ENCODE data around the gene ZC3H10. TPM values are rescaled to one million over a fixed set of nuclear protein-coding genes. Genes with fewer than 3 reads are reported as not detected.

The ZC3H10 gene
- total RNA-seq, 1 experiment from 2014 or later = 11.3 TPM

DNA sequence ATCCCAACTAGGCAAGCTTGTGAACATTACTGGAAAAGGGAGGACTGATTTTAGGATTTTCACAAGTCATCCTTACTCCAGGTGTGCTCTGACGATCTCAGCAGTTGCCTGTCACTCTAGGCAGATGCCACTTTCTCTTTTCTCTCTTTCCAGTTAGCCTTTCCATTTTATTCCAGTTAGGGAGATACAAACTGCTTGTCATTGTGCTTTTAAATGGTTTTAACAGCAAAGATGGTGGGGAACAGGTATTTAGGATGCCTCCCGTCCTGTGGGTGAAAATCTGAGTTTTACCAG is 12.5 kb upstream of the ZC3H10 start:
- H3K36me3 Mint-ChIP-seq = peaks cover 64% of the 10 kb centered on the region
- H3K4me3 Mint-ChIP-seq = peak overlapping the region; percentile 90
- TF ChIP-seq, protein P1, sequence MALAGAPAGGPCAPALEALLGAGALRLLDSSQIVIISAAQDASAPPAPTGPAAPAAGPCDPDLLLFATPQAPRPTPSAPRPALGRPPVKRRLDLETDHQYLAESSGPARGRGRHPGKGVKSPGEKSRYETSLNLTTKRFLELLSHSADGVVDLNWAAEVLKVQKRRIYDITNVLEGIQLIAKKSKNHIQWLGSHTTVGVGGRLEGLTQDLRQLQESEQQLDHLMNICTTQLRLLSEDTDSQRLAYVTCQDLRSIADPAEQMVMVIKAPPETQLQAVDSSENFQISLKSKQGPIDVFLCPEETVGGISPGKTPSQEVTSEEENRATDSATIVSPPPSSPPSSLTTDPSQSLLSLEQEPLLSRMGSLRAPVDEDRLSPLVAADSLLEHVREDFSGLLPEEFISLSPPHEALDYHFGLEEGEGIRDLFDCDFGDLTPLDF (CRISPR knock-in tag; IDR thresholded peaks at IDR 0.05) = no peak
- TF ChIP-seq HMGA2 (CRISPR knock-in tag; IDR thresholded peaks at IDR 0.05) (no peak), ERG (CRISPR knock-in tag; IDR thresholded peaks at IDR 0.05) (no peak), EMX1 (CRISPR knock-in tag; IDR thresholded peaks at IDR 0.05) (no peak), ATF3 (CRISPR knock-in tag; conservative IDR thresholded peaks at IDR 0.05) (no peak)
- CTCF ChIA-PET = interaction anchor here (0.6 to 2.2 kb wide), 7 partner anchors 12 to 60 kb away, joined by 3 to 36 read pairs (median 16); partner anchors contain the start of genes ESYT1 and ZC3H10
- H3K27ac Mint-ChIP-seq = peak overlapping the region; percentile 86
- H3K27me3 Mint-ChIP-seq (ENCODE audit: low read depth) = no peaks in the 10 kb centered on the region
- ATAC-seq (no peak), DNase-seq (ENCODE audit: low spot score) (no peak)
- no peaks in the 10 kb centered on the region for H3K9me3 Mint-ChIP-seq
- POLR2A ChIA-PET = interaction anchor here (1.1 to 2.2 kb wide), 5 partner anchors 12 to 376 kb away, joined by 3 to 34 read pairs (median 6); partner anchors contain the start of genes ERBB3 and ZC3H10
- peaks cover 24% of the 10 kb centered on the region for H3K4me1 Mint-ChIP-seq

GRCh38 chr12:56107242-56107641 is 10.8 kb upstream of the ZC3H10 start:
- ChIA-PET POLR2A (no interaction called here), CTCF (interaction anchor here (1.0 to 1.8 kb wide), 3 partner anchors 11 to 28 kb away, joined by 3 to 4 read pairs (median 4); partner anchors contain the start of genes ERBB3 and ZC3H10)
- Mint-ChIP-seq H3K9me3 (no peaks in the 10 kb centered on the region), H3K27ac (peak overlapping the region; percentile 66; the same call in 1 of the 2 replicates), H3K36me3 (peaks cover 63% of the 10 kb centered on the region), H3K4me1 (peaks cover 24% of the 10 kb centered on the region), H3K27me3 (ENCODE audit: low read depth) (no peaks in the 10 kb centered on the region), H3K4me3 (no peak overlapping the region)
- no peak for TF ChIP-seq ZNF219 (CRISPR knock-in tag; IDR thresholded peaks at IDR 0.05; ENCODE audit: borderline replicate concordance)
- DNase-seq (ENCODE audit: low spot score) (no peak), ATAC-seq (no peak)

DNA sequence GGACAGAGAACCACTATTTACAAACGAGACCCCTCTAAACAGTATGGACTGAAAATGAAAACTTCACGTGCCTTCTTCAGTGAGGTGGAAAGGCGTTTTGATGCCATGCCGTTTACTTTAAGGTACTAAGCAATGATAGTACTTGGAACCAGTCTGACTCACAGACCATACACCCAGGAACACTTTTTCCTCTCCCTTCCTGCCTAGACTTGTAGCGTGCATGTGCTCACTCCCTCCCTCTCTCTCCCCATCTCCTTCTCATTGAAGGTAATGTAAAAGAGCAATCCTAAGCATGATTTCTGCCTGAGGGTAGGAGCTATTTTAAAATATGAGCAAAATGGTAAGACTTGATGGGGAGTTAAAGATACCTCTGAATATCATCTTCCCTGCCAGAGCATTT is 7.5 kb upstream of the ZC3H10 start:
- DNase-seq (ENCODE audit: low spot score) (no peak), ATAC-seq (no peak)
- Mint-ChIP-seq H3K4me1 (peaks cover 14% of the 10 kb centered on the region), H3K27ac (no peak overlapping the region; the same call in 1 of the 2 replicates), H3K9me3 (no peaks in the 10 kb centered on the region), H3K36me3 (peaks cover 74% of the 10 kb centered on the region), H3K4me3 (no peak overlapping the region), H3K27me3 (ENCODE audit: low read depth) (no peaks in the 10 kb centered on the region)
- CTCF ChIA-PET = no interaction called here
- TF ChIP-seq, protein P2, sequence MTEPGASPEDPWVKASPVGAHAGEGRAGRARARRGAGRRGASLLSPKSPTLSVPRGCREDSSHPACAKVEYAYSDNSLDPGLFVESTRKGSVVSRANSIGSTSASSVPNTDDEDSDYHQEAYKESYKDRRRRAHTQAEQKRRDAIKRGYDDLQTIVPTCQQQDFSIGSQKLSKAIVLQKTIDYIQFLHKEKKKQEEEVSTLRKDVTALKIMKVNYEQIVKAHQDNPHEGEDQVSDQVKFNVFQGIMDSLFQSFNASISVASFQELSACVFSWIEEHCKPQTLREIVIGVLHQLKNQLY (CRISPR knock-in tag; IDR thresholded peaks at IDR 0.05) = no peak
- TF ChIP-seq TEAD1 (CRISPR knock-in tag; IDR thresholded peaks at IDR 0.05) = no peak
- TF ChIP-seq ZNF138 (CRISPR knock-in tag; conservative IDR thresholded peaks at IDR 0.05) = no peak
- TF ChIP-seq, protein P3, sequence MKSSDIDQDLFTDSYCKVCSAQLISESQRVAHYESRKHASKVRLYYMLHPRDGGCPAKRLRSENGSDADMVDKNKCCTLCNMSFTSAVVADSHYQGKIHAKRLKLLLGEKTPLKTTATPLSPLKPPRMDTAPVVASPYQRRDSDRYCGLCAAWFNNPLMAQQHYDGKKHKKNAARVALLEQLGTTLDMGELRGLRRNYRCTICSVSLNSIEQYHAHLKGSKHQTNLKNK (CRISPR knock-in tag; IDR thresholded peaks at IDR 0.05) = no peak
- TF ChIP-seq NR3C1 (CRISPR knock-in tag; conservative IDR thresholded peaks at IDR 0.05; ENCODE audit: low read depth) = no peak
- no peak for TF ChIP-seq MXD4 (CRISPR knock-in tag; IDR thresholded peaks at IDR 0.05; ENCODE audit: borderline replicate concordance)
- TF ChIP-seq, protein P4, sequence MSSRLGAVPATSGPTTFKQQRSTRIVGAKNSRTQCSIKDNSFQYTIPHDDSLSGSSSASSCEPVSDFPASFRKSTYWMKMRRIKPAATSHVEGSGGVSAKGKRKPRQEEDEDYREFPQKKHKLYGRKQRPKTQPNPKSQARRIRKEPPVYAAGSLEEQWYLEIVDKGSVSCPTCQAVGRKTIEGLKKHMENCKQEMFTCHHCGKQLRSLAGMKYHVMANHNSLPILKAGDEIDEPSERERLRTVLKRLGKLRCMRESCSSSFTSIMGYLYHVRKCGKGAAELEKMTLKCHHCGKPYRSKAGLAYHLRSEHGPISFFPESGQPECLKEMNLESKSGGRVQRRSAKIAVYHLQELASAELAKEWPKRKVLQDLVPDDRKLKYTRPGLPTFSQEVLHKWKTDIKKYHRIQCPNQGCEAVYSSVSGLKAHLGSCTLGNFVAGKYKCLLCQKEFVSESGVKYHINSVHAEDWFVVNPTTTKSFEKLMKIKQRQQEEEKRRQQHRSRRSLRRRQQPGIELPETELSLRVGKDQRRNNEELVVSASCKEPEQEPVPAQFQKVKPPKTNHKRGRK (CRISPR knock-in tag; IDR thresholded peaks at IDR 0.05; ENCODE audit: borderline replicate concordance) = no peak
- TF ChIP-seq OVOL2 (CRISPR knock-in tag; IDR thresholded peaks at IDR 0.05; ENCODE audit: borderline replicate concordance) = no peak
- TF ChIP-seq GRHL2 (CRISPR knock-in tag; IDR thresholded peaks at IDR 0.05; ENCODE audit: insufficient replicate concordance, severe bottlenecking) = no peak
- no peak for TF ChIP-seq PRRX2 (CRISPR knock-in tag; IDR thresholded peaks at IDR 0.05)
- no peak for TF ChIP-seq GABPB1 (CRISPR knock-in tag; IDR thresholded peaks at IDR 0.05)
- no peak for TF ChIP-seq CREB1 (CRISPR knock-in tag; IDR thresholded peaks at IDR 0.05)
- POLR2A ChIA-PET = no interaction called here

Data from WTC11 (cell line).